CD4-positive, alpha-beta T cell treated with Interleukin-6 for 4 hours (primary cell): Measurements from ENCODE around the gene BBS4.
"Not testable (repeated sequence)": the region's sequence is repeated elsewhere in the genome, so short reads cannot be mapped to it uniquely, and the experiment has no call there.

Experiments
- DNase-seq: peaks from one replicate; pipeline ENCODE4 v3.0.0-alpha.2; 2020; ENCODE audit warnings: mixed read lengths

Gene BBS4

DNA sequence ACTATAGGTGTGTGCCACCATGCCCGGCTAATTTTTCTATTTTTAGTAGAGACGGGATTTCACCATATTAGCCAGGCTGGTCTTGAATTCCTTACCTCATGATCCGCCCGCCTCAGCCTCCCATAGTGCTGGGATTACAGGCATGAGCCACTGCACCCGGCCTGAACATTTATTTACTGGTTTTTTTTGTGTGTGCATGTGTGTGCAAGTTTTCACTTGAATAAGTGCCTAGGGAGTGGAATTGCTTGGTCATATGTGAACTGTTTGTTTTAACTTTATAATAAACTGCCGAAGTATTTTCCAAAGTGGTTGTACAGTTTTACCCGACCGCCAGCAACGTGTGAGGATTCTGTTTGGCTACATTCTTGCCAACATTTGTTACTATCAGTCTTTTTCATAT lies 14.1 kb downstream of the BBS4 start:
- DNase-seq: no peak

GRCh38 chr15:72706266-72706665 lies 20.3 kb downstream of the BBS4 start:
- DNase-seq: no peak

- not testable (repeated sequence) for DNase-seq
Observed at GRCh38 chr15:72708551-72709303, 22.7 kb downstream of the BBS4 start.

DNA sequence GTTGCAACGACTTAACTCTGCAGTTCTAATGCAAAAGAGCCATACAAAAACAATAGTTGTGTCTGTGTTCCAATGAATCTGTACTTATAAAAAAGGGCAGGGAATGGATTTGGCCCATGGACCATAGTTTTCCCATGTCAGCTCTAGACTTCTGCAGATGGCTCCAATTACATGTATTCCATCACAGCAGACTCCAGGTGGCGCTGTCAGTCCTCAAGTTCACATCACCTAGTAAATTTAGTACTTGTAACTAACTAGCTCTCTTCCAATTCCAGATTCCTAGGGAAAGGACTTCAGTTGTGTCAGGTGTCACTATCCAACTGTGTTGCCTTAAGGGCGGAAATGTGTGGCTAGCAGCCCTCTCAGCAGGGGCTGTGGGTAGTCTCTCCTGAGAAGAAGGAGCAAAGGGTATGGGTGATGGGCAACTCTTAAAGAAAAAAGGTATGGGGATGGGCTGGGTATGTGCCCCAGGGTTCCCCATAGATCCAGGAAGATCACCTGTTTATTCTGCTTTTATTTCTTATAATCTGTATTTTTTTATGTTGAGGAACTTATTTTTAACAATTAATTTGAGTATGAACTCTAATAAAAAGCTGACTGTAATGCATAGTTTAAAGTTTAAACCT lies 36.2 kb downstream of the BBS4 start:
- DNase-seq: peak; percentile 81

GRCh38 chr15:72724028-72724427 lies 38.0 kb downstream of the BBS4 start:
- no peak for DNase-seq

DNA sequence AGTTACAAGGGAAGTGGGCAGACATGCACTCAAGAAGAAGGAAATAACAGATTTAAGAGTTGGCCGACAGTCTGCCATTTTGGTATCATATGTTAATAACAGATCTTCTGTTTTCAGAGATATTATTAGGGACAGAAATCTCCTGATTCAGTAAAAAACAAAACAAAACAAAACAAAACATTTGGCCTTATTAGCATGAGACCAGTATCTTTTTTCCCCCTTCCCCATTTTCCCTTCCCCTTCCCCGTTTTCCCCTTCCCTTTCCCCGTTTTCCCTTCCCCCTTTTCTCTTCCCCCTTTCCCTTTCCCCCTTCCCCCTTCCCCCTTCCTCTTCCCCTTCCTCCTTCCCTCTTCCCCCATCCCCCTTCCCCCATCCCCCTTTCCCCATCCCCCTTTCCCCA lies 39.4 kb downstream of the BBS4 start:
- DNase-seq: no peak

DNA sequence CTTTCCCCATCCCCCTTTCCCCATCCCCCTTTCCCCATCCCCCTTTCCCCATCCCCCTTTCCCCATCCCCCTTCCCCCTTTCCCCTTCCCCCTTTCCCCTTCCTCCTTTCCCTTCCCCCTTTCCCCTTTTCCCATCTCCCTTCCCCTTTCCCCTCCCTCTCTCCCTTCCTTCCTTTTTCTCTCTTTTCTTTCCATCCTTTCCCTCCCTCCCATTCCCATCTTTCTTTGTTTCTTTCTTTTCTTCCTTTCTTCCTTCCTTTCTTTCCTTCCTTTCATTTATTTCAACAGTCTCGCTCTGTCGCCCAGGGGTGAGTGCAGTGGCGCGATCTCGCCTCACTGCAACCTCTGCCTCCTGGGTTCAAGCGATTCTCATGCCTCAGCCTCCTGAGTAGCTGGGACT lies 39.8 kb downstream of the BBS4 start:
- DNase-seq: not testable (repeated sequence)

DNA sequence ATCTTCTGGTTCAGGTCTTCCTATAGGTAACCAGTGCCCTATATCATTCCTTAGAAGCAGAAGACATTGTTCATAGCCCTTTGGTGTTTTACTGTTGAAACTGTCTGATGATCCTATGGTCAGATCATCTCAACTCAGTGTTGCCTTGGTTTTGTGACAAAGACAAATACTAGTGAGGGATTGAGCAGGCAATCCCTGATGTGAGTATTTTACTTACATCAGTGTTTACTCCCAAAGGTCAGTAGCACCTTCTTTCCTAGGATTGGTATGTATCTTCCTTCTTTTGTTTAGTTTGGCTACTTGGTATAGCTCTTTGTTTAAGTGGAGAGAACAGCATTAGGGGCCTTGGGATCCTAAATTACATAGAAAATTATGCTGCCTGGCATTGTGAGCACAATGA lies 41.1 kb downstream of the BBS4 start:
- DNase-seq: no peak

GRCh38 chr15:72728249-72728648 lies 42.2 kb downstream of the BBS4 start:
- DNase-seq: not testable (repeated sequence)

DNA sequence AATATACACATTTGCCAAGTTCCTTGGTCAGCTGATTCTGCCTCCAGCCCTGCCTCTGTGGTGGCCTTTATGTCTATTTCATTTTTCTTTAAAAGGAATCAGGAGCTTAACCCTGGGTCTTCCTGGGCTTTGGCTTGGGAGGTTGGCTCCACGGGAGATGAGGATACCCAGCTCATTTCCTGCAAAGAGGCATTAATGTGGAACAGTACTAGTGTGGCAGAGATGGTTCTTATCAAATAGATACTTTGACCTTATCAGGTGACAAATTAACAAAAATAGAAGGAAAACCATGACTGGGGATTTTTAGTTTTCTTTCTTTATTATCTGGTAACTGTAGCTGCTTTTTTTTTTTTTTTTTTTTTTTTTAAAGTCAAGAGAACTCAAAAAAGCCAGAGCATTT lies 42.8 kb downstream of the BBS4 start:
- DNase-seq: no peak

DNA sequence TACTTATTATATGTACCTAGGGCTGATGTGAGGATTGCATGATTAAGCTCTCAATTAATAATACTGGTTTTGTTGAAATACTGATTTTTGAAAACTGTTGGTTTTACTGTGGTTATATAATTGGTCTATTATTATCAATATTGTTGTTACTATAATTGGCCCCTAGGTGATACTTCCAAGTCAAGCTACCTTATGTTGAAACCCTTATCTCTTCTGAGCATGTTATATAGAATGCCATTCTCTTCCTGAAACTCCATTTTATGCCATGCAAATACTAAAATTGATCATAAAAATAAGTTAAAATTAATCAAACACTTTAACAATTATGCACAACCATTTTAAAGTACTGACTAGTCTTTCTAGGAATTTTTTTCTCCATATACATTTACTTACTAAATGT lies 46.1 kb downstream of the BBS4 start:
- no peak for DNase-seq

DNA sequence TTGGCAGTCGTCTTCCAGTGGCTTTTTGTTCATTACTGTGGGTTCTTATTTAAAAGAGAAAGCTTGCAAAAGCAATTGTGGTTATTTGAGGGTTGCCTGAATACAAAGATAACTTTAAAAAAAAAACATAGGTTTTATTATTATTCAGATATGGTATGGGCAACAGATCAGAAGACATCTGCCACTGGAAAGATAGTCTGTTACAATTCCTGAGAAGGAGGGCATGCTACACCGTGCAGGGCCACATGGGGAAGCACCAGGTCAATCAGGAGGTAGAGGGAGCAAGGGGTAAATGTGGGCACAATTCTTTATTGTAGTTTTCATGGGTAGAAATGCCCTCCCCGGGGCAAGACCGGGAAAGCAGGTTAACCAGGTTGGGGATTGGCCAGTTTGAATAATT lies 46.5 kb downstream of the BBS4 start:
- DNase-seq: no peak

GRCh38 chr15:72733941-72734738 lies 48.1 kb downstream of the BBS4 start:
- no peak for DNase-seq

- no peak for DNase-seq
Observed at GRCh38 chr15:72735111-72735510, 49.1 kb downstream of the BBS4 start.

GRCh38 chr15:72737061-72737460 lies 51.1 kb downstream of the BBS4 start:
- no peak for DNase-seq

DNA sequence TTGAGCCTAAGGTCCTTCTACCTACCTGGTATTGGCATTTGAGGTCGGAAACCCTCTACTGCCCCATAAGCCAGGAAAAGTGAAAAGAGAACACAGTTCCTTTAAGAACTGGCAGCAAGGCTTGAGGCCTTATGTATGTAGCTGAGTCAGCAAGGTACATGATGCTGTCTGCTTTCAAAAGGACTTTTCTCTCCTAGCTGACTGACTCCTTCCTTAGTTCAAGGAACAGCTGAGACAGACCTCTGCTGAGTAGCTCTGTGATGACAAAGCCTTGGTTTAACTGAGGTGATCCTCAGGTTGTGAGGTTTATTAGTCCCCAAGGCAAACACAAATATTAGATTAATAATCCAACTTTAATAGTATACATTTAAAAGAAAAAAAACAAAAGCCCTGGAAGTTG lies 51.7 kb downstream of the BBS4 start:
- DNase-seq: no peak

- DNase-seq: no peak
Observed at GRCh38 chr15:72740219-72740618, 54.2 kb downstream of the BBS4 start.

DNA sequence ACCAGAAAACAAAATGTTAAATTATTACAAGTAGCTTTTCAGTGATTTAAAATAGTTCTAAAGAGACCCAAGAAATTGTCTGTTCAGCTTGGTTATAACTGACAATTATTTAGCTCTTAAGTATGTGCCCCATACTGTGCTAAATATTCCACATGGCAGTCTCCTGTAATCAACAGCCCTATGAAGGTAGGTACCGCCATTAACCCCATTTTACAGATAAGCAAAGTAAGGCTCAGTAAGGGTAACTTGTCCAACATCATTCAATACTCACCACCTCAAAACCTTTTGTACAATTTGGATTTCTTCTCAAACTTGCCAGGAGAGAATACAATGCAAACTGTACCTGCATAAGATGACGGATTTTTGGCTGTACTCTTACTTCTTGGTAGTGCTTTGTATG lies 63.7 kb downstream of the BBS4 start:
- DNase-seq: no peak

GRCh38 chr15:72751751-72752455 lies 65.9 kb downstream of the BBS4 start:
- no peak for DNase-seq

DNA sequence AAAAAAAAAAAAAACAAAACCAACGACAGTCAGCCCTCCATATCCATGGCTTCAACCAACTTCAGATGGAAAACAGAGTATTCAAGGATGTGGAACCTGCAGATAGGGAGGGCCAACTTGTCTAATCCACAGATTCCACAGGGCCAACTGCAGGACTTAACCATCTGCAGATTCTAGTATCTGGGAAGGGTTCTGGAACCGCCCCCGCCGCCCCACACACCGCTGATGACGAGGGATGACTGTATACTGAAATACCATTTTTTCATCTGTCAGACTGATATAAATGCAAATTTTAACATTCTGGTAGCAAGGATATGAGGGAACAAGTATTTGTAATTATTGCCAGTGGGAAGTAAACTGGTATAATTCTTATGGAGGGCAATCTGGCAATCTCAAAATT lies 68.1 kb downstream of the BBS4 start:
- DNase-seq: no peak

DNA sequence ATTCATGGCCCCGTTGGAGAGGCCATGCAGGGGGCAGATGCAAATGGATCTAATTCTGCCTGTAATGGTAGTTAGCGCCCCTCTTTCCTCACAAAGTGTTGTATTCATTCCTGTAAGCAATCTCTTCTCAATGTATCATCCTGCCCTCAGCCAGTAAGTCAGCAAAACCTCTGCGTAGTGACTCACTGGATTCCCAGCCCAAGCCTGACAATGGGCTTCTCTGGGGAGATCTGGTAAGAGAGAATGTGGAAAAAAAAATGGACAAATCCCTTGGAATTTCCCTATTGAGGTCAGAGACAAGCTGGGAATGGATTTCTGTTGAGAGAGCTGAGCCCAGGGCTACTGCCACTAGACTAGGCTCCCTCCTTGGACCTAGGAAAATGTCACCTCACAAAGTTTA lies 72.2 kb downstream of the BBS4 start:
- DNase-seq: no peak

DNA sequence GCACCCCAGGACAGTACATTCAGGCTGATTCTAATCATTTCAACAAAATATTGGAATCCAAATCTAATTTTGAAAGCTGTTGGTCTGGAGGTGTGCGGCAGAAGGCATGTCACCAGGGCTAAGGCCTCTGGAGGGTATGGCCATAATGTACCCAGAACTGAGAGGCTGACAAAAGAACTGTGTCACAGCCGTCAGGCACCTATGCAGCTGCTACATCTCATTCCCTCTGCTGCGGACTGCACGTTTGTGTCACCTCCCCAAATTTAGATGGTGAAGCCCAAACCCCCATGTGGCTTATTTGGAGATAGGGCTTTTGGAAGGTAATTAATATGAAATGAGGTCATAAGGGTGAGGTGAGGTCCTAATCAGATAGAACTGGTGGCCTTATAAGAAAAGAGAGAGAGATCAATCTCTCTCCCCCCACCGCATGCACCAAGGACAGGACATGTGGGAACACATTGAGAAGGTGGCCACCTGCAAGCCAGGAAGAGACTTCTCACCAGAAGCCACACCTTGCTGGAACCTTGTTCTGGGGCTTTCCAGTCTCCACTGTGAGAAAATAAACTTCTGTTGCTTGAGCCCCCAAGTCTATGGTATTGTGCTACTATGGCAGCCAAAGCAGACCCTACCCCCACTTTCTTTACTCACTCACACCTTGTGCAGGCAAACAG lies 74.7 kb downstream of the BBS4 start:
- no peak for DNase-seq

DNA sequence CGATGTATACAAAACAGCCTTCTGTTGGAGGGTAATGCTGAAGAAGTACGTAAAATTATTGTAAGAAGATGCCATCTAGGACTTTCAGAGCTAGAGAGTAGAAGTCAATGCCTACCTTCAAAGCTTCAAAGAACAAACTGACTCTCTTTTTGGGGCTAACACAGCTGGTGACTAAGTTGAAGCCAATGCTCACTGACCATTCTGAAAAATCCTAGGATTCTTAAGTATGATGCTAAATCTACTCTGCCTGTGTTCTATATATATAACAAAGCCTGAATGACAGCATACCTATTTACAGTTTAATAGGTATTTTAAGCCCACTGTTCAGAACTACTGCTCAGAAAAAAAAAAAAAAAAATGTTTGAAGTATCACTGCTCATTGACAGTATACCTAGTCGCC lies 78.6 kb downstream of the BBS4 start:
- no peak for DNase-seq
